Cerebellar nuclear complex (tissue), 1 donor: Measurements from ENCODE around the gene PCNT.
"Not testable (repeated sequence)": the region's sequence is repeated elsewhere in the genome, so short reads cannot be mapped to it uniquely, and the experiment has no call there.

Source experiments
- DNase-seq, 2 experiments: peaks; one replicate each; lab custom pipeline; 2025; lab: John Stamatoyannopoulos, UW

PCNT gene

GRCh38 chr21:46403234-46403811 lies 79.4 kb downstream of the PCNT start:
- DNase-seq = not testable (repeated sequence)

GRCh38 chr21:46404306-46404705 lies 80.3 kb downstream of the PCNT start:
- no peak for DNase-seq

DNA sequence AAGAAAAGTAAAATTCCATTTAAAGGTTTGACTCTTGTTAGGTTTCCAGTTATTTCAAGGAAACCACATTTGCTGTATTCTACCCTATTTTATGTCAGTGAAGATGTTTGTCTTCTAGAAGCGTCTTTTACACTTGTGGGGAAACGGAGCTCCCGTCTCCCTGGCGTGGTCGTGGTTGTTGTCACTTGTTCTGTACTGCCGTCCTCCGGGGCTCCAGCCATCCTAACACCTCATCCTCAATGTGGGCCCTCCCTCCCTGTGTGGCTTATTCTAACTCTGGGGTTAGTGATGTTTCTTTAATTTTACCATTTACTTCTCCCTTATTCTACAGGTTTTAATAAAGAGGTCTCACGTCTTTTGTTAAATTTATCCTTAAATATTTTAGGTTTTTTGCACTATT lies 82.0 kb downstream of the PCNT start:
- no peak for DNase-seq

DNA sequence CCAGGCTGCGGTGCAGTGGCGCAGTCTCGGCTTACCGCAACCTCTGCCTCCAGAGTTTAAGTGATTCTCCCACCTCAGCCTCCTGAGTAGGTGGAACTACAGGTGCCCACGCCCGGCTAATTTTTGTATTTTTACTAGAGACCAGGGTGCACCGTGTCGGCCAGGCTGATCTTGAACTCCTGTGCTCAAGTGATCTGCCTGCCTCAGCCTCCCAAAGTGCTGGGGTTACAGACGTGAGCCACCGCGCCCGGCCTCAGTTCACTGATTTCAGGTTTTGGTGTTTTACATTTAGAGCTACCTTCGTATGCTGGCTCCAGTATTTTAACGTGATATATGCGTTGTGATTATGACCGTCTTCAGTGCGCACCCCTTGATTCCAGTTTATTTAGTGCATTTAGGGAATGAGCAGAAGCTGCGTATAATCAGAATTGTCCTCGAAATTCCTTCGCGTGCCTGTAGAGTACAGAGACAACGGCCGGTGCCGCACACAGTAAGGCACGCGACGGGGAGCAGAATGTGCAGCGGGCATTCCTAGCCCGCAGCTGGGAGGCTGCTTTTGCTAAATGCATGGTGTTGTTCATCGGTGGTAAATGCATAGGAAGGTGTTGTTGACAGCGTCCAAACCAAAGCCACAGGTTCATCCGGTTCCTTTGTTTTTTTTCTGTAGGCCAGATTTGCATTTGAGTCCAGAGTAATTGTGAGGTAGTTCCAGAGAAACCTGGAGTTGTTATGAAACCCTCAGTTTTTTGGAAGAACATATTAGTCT lies 85.9 kb downstream of the PCNT start:
- DNase-seq = no peak

DNA sequence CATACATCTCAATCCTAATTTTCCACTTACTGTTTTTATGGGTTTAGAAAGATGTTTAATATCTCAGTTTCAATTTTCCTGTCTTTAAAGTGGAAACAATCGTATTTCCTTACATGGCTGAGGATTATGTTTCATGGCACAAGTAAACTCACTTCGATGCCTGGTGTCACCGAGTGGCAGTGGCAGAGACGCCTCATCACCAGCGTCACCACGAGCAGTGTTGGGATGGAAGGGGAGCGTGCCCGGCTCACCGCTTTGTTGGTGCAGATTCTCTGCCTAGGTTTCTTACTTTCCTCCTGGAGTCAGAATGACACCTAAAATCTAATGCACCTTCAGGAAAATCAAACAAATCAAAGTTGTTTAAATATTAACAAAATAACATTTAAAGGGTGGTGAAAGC lies 86.6 kb downstream of the PCNT start:
- no peak for DNase-seq

GRCh38 chr21:46411236-46411635 lies 87.3 kb downstream of the PCNT start:
- no peak for DNase-seq

GRCh38 chr21:46411691-46412090 lies 87.7 kb downstream of the PCNT start:
- DNase-seq = no peak

DNA sequence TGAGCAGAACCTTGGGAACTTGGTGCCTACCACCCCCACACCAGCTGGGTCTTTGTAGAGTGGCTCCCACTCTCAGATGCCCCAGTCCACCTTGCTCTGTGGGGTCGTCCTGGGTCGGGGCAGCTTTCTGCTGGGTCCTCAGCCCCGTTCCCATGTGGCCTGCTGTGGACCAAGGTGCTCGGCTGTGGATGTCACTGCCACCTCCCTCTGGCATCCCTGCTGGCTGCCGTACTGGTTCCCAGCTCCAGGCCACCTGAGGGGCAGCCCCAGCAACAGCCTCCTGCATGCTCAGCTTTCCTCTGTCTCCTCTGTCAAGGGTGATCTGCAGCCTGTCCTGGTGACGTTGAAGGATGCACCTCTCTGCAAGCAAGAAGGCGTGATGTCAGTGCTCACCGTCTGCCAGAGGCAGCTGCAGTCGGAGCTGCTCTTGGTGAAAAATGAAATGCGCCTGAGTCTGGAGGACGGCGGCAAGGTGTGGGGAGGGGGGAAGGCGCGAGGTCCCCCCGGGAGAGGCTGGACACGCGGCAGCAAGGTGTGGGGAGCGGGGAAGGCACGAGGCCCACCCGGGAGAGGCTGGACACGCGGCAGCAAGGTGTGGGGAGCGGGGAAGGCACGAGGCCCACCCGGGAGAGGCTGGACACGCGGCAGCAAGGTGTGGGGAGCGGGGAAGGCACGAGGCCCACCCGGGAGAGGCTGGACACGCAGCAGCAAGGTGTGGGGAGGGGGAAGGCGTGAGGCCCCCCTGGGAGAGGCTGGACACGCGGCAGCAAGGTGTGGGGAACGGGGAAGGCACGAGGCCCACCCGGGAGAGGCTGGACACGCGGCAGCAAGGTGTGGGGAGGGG lies 88.8 kb downstream of the PCNT start:
- DNase-seq = no peak

DNA sequence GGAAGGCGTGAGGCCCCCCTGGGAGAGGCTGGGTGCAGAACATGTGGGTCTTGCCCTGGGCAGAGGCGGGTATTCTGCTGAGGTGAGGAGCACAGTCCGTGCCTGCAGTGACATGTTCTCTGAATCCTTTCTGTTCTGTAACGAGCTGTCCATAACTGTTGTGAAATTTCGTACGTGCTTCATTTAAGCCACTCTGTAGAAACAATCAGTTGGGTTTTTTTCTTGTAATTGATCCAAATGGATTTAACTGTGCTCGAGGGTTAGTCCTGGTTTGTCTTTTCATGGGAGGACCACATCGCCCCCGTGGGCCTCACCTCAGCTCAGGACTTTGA lies 89.4 kb downstream of the PCNT start:
- no peak for DNase-seq

DNA sequence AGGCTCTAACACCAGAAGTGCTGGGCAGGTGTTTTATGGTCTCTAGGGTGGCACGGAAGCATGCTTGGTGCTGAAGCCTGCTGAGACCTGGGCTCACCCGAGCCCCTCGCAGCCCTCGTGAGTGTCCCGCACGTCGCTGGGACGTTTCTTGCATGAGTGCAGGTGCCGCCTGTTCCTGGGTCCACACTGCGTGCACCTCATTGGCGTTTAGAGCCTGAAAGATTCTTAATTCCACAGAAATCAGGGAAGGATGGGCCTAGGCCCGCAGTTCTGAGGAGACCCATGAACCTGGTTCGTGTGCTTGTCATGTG lies 91.0 kb downstream of the PCNT start:
- DNase-seq = no peak

- DNase-seq = no peak
These were observed 92.6 kb downstream of the PCNT start for GRCh38 chr21:46416551-46416950.

DNA sequence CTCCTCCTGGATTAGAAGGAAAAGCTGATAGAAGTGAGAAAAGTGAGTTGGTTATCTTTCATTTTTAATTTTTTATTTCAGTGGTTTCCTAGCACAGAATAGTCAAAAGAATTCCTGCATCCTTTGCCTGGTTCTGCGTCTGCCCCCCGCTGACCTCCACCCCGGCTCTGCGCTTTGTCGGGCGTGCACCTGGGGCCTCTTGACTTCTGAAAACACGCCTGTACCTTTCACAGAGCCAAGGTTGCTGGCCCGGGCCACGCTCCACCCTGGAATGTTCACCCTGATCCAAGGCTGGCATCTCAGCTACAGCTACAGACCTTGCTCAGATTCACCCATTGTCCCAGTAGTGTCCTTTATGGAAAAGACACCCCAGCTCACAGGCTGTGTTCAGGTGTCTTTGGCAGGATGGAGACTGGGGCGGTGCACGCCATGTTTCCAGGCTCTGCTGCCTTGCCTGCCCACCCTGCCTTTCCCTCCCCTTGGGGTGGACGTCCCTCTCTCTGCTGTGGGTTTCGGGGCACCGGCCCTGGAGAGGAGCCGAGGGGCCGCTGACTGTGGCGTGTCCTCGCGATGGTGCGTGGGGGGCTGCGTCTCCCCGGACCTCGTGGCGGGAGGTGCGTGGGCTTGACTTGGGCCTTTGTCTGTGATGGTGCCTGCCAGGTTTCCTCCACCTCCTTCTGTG lies 94.5 kb downstream of the PCNT start:
- no peak for DNase-seq

DNA sequence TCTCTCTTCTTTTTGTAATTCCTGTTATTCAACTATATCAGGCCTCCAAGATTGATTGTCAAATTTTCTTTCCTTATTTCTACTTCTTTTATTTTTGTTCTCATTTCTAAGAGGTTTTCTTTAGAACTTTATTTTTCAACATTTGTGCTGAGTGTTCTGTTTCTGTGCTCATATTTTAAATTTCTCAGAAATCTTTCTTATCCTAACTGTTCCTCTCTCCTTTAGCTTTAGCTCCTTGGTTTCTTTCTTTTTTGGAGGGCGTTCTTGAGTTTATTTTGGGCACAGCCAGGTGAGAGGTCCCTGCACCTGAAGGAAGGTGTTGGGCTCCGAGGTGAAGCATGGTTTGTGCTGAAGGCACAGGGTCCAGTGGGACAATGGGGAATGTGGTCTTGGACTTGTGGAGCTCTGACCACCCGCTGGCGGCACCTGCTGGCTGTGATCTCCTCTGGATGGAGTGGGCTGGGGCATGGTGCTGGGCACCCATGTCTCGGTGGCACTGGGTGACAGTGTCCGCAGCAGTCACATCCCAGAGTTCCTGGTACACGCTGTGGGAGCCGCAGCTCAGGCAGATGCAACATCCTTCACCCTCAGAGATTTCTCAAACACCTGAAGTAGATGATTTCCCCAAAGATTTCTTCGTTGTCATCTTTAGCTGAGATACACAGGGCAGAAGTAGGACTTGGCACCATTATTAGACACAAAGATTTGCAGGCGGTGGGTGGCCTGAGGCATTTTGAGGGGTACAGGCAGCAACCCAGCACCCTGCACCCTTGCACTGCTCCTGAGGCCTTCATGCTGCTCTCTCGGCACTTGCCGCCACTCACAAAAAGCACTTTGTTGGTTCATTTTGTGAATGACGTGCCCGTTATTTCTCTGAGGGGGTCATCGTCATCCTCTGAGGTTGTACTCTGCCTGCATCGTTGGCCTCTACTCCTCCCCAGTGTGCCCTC lies 96.6 kb downstream of the PCNT start:
- no peak for DNase-seq

DNA sequence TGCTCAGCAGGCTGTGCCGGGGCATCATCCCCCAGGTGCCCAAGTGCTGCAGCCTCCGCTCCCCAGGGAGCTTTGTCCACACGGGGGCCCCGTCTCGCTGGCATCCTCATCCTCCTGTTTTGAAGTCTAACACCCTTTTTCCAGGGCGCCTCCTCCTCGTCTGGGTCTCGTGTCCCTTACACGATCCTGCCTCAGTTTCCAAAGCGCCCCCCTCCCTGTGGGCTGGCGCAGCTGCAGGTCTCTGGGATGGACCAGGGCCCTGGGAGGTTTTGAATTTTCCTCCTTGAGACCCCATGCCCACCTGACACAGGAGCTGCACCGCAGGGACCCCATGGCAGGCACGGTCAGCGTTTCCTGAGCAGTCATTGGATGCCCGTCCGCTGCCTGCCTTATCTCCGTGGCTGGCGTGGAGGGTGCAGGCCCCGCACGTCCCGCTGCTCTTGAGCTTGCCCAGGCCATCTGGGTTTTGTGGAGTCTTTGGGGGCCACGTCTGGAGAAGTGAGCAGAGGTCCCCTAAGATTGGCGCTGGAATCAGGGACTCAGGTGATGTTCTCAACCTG lies 97.3 kb downstream of the PCNT start:
- DNase-seq = no peak

GRCh38 chr21:46421756-46422555 lies 98.0 kb downstream of the PCNT start:
- no peak for DNase-seq

DNA sequence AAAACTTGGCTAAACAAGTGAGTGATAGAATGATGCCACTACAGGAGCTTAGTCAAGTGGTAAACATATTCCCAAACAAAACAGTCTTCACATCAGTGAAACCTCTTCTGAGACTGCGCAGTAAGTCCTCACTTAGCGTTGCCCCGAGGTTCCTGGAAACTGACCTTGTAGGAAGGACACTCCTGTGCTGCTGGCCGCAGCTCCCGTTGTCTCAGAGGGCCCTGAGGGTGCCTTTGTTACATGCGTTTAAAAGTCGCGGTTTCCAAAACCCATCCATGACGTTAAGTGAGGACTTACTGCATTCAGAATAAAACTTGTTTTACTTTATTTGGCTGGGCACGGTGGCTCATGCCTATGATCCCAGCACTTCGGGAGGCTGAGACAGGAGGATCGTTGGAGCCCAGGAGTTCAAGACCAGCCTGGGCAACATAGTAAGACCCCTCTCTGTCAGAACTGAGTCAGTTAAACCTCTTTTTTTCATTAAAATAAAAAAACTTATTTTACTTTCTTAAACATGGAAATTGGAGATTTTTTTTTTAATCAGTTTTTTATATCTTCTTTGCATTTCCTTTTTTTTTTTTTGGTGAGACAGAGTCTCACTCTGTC lies 98.8 kb downstream of the PCNT start:
- no peak for DNase-seq

DNA sequence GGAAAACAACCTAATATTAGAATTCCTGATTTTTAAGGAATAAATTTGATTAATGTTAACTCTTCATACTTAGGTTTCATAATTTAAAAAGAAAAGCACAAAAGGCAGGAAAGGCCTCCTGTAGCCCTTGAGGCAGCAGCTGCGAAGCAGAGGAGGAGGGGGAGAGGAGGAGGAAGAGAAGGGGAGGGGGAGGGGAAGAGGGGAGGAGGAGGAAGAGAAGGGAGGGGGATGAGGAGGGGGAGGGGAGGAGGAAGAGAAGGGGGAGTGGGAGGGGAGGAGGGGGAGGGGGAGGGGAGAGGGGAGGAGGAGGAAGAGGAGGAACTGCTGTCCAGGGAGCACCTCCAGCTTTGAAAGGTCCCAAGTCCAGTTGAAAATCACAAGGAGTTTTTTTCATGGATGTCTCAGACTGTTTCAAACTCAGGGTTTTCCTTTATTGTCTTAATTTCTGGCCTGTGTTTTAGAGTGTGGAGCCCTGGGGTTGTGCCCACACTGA lies 99.6 kb downstream of the PCNT start:
- no peak for DNase-seq

- DNase-seq = no peak
These were observed 100.2 kb downstream of the PCNT start for GRCh38 chr21:46424039-46424591.

DNA sequence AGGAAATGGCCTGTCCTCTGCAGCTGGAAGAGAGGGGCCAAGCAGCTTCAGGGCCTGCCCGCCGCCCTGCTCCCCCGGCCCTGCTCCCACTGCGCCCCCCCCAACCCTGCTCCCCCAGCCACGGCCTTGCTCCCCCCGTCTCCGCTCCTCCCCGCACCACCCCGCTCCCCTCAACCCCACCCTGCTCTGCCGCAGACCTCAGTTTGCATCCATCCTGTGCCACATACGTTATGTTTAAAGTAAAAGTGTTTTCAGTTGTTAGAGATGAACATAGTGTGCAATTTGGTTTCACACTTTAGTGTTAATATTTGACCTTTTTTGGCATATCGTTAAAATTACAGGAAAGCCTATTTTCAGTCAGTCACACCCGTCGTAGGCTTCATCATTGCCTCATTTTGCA lies 100.7 kb downstream of the PCNT start:
- DNase-seq = no peak

DNA sequence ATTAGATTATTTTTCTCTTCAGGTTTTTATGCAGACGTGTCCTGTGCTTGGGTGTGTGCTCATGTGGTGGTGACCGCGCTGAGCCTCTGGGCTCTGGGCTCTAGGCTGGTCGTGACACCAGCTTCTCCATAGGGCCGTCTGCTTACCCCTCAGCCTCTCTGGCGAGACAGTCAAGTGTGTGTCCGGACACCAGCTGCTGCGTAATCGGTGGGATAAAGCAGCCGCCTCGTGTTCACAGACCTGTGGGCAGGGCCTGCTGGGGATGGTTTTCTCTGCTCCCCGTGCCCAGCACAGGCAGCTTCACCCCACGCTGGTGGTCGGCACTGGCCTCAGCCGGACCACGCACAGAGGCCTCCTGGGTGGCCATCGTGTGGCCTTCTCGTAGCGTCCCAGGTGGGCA lies 101.1 kb downstream of the PCNT start:
- DNase-seq = no peak
